Mesendoderm (in vitro differentiated cells): ENCODE data around the gene DISC1.

Experiments used
- DNase-seq: peaks from one replicate; pipeline ENCODE4 v3.0.0; 2013
- H2AK5ac ChIP-seq: 2 replicates; pipeline ENCODE4 v1.6.1; 2013; ENCODE audit warnings: low read length, inconsistent platforms
- H2BK120ac ChIP-seq: 2 replicates; pipeline ENCODE4 v1.6.1; 2013; ENCODE audit warnings: low read depth, mild to moderate bottlenecking, low read length, moderate library complexity, mixed read lengths
- H2BK15ac ChIP-seq: replicated peaks from 2 replicates; pipeline ENCODE4 v1.6.1; 2013; ENCODE audit warnings: low read depth, mild to moderate bottlenecking, moderate library complexity
- H2BK5ac ChIP-seq: 2 replicates; pipeline ENCODE4 v1.6.1; 2013; ENCODE audit warnings: low read length, inconsistent platforms
- H3K18ac ChIP-seq: 2 replicates; pipeline ENCODE4 v1.6.1; 2013; ENCODE audit warnings: mild to moderate bottlenecking, low read length, mixed read lengths
- H3K23ac ChIP-seq: one replicate; pipeline ENCODE4 v1.6.1; 2013; ENCODE audit warnings: low read length
- H3K27ac ChIP-seq: 2 replicates; pipeline ENCODE4 v1.5.1; 2013; ENCODE audit warnings: low read depth, mild to moderate bottlenecking, inconsistent platforms, low read length, moderate library complexity
- H3K27me3 ChIP-seq: 2 replicates; pipeline ENCODE4 v1.6.1; 2013; ENCODE audit warnings: low read length, control low read depth, mild to moderate bottlenecking, inconsistent platforms; ENCODE audit not compliant: insufficient read depth, poor library complexity
- H3K36me3 ChIP-seq: 2 replicates; pipeline ENCODE4 v1.6.1; 2013; ENCODE audit warnings: low read length, inconsistent platforms; ENCODE audit not compliant: control insufficient read depth, insufficient read depth
- H3K4ac ChIP-seq: one replicate; pipeline ENCODE4 v1.6.1; 2013; ENCODE audit warnings: low read depth, mild to moderate bottlenecking, low read length, moderate library complexity
- H3K4me1 ChIP-seq: 2 replicates; pipeline ENCODE4 v1.6.1; 2013; ENCODE audit warnings: low read depth, low read length, inconsistent platforms; ENCODE audit not compliant: control insufficient read depth
- H3K4me2 ChIP-seq: 2 replicates; pipeline ENCODE4 v1.6.1; 2013; ENCODE audit warnings: low read length
- H3K4me3 ChIP-seq: 2 replicates; pipeline ENCODE4 v1.5.1; 2013; ENCODE audit warnings: mild to moderate bottlenecking, low read length
- H3K56ac ChIP-seq: one replicate; pipeline ENCODE4 v1.6.1; 2013; ENCODE audit warnings: low read length
- H3K79me1 ChIP-seq: 2 replicates; pipeline ENCODE4 v1.6.1; 2013; ENCODE audit warnings: low read length, inconsistent platforms
- H3K79me2 ChIP-seq: 2 replicates; pipeline ENCODE4 v1.6.1; 2013; ENCODE audit warnings: mild to moderate bottlenecking, low read length; ENCODE audit not compliant: control insufficient read depth, insufficient read depth
- H3K9ac ChIP-seq: 2 replicates; pipeline ENCODE4 v1.6.1; 2013; ENCODE audit warnings: low read length, inconsistent platforms
- H4K5ac ChIP-seq: one replicate; pipeline ENCODE4 v1.6.1; 2013; ENCODE audit warnings: low read length
- H4K8ac ChIP-seq: one replicate; pipeline ENCODE4 v1.6.1; 2013; ENCODE audit warnings: low read depth, mild to moderate bottlenecking, control low read depth, low read length, moderate library complexity
- WGBS: extraction: QIAGEN DNeasy Blood & Tissue Kit; methylation state at CpG from one replicate; pipeline ENCODE4 v1.1.7; 2013; ENCODE audit warnings: low lambda C conversion rate, missing lambda C conversion rate; ENCODE audit not compliant: insufficient coverage; ENCODE audit errors: extremely low coverage; 5-methylcytosine and 5-hydroxymethylcytosine counted together

The DISC1 gene

GRCh38 chr1:231594123-231594522, 32.5 kb upstream of the DISC1 start:
- Histone ChIP-seq H3K4me3 (no peak overlapping the region), H3K4ac (no peak overlapping the region), H2AK5ac (no peak overlapping the region), H4K8ac (no peak overlapping the region), H3K4me1 (no peaks in the 10 kb centered on the region), H3K23ac (no peak overlapping the region), H2BK15ac (no peak overlapping the region), H2BK5ac (no peak overlapping the region), H3K27ac (no peak overlapping the region), H2BK120ac (no peak overlapping the region), H3K27me3 (no peaks in the 10 kb centered on the region), H3K79me1 (no peaks in the 10 kb centered on the region), H4K5ac (no peak overlapping the region), H3K9ac (no peak overlapping the region), H3K18ac (no peak overlapping the region), H3K36me3 (no peaks in the 10 kb centered on the region), H3K4me2 (no peak overlapping the region), H3K79me2 (no peaks in the 10 kb centered on the region), H3K56ac (no peak overlapping the region)
- no peak for DNase-seq
- WGBS: no CpG with 5 or more reads among the region's 2 CpGs

GRCh38 chr1:231594749-231595148, 31.8 kb upstream of the DISC1 start:
- H3K9ac ChIP-seq: no peak overlapping the region
- H3K36me3 ChIP-seq: no peaks in the 10 kb centered on the region
- H2BK120ac ChIP-seq: no peak overlapping the region
- no peak overlapping the region for H3K56ac ChIP-seq
- H3K27ac ChIP-seq: no peak overlapping the region
- no peak overlapping the region for H3K18ac ChIP-seq
- H2AK5ac ChIP-seq: no peak overlapping the region
- H3K4me1 ChIP-seq: no peaks in the 10 kb centered on the region
- H4K8ac ChIP-seq: no peak overlapping the region
- no peak overlapping the region for H3K4me3 ChIP-seq
- no peak overlapping the region for H2BK5ac ChIP-seq
- no peak for DNase-seq
- no peak overlapping the region for H3K4ac ChIP-seq
- H3K4me2 ChIP-seq: no peak overlapping the region
- no peaks in the 10 kb centered on the region for H3K27me3 ChIP-seq
- H3K23ac ChIP-seq: no peak overlapping the region
- H3K79me1 ChIP-seq: no peaks in the 10 kb centered on the region
- H2BK15ac ChIP-seq: no peak overlapping the region
- no peak overlapping the region for H4K5ac ChIP-seq
- no CpG with 5 or more reads among the region's 4 CpGs for WGBS
- H3K79me2 ChIP-seq: no peaks in the 10 kb centered on the region

- no CpG with 5 or more reads among the region's 5 CpGs for WGBS
- Histone ChIP-seq H2BK120ac (no peak overlapping the region), H3K4me3 (no peak overlapping the region)
Measured at GRCh38 chr1:231596337-231596791, 30.2 kb upstream of the DISC1 start.

DNA sequence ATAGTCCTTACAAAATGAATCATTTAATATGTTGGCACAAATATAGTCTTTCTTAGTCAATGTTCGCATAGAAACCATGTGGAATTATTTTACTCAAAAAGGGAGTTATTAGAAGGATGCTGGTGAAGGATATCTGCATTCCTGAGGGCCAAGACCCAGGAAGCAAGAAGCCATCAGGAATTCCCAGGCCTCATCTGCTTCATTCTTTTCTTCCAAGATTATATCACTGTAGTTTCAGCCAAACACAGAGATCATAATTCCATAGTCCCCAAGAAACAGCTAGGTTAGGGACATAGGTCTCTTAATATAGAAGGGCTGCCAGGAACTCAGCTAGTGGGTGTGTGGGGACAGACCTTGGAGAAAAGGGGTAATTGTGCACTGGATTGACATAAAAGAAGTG, 28.6 kb upstream of the DISC1 start:
- H3K4me3 ChIP-seq: no peak overlapping the region
- no peak overlapping the region for H2BK5ac ChIP-seq
- H3K79me2 ChIP-seq: no peaks in the 10 kb centered on the region
- no peak overlapping the region for H3K18ac ChIP-seq
- no peak overlapping the region for H3K9ac ChIP-seq
- H3K56ac ChIP-seq: no peak overlapping the region
- no peaks in the 10 kb centered on the region for H3K36me3 ChIP-seq
- no peak overlapping the region for H4K8ac ChIP-seq
- no peak overlapping the region for H2AK5ac ChIP-seq
- H2BK15ac ChIP-seq: no peak overlapping the region
- H3K4me1 ChIP-seq: no peaks in the 10 kb centered on the region
- no peak overlapping the region for H3K27ac ChIP-seq
- H3K79me1 ChIP-seq: no peaks in the 10 kb centered on the region
- no peaks in the 10 kb centered on the region for H3K27me3 ChIP-seq
- H3K23ac ChIP-seq: no peak overlapping the region
- no peak overlapping the region for H3K4ac ChIP-seq
- no peak overlapping the region for H2BK120ac ChIP-seq
- no peak overlapping the region for H4K5ac ChIP-seq
- no peak for DNase-seq
- no peak overlapping the region for H3K4me2 ChIP-seq
- no CpG with 5 or more reads among the region's 1 CpG for WGBS

More at GRCh38 chr1:231596337-231596791, 30.2 kb upstream of the DISC1 start:
- Histone ChIP-seq H2BK15ac (no peak overlapping the region), H4K5ac (no peak overlapping the region), H3K9ac (no peak overlapping the region), H3K36me3 (no peaks in the 10 kb centered on the region), H3K18ac (no peak overlapping the region), H3K4me2 (no peak overlapping the region), H3K27me3 (no peaks in the 10 kb centered on the region), H2BK5ac (no peak overlapping the region), H3K4ac (no peak overlapping the region), H3K4me1 (no peaks in the 10 kb centered on the region), H3K56ac (no peak overlapping the region), H3K79me1 (no peaks in the 10 kb centered on the region), H3K23ac (no peak overlapping the region), H3K79me2 (no peaks in the 10 kb centered on the region), H4K8ac (no peak overlapping the region), H3K27ac (no peak overlapping the region), H2AK5ac (no peak overlapping the region)
- peak; percentile 6 for DNase-seq

- no peak overlapping the region for H2AK5ac ChIP-seq
- WGBS: no CpG with 5 or more reads among the region's 7 CpGs
- H3K79me1 ChIP-seq: no peaks in the 10 kb centered on the region
- H3K4me3 ChIP-seq: no peak overlapping the region
- no peak overlapping the region for H2BK120ac ChIP-seq
- no peaks in the 10 kb centered on the region for H3K36me3 ChIP-seq
- H3K27ac ChIP-seq: no peak overlapping the region
- no peak overlapping the region for H4K5ac ChIP-seq
- H3K4ac ChIP-seq: no peak overlapping the region
- no peak overlapping the region for H4K8ac ChIP-seq
- H2BK5ac ChIP-seq: no peak overlapping the region
- no peak overlapping the region for H3K9ac ChIP-seq
- H2BK15ac ChIP-seq: no peak overlapping the region
- H3K23ac ChIP-seq: no peak overlapping the region
- DNase-seq: no peak
- no peak overlapping the region for H3K56ac ChIP-seq
- H3K18ac ChIP-seq: no peak overlapping the region
- H3K79me2 ChIP-seq: no peaks in the 10 kb centered on the region
- no peaks in the 10 kb centered on the region for H3K27me3 ChIP-seq
- H3K4me2 ChIP-seq: no peak overlapping the region
- peaks cover 3% of the 10 kb centered on the region for H3K4me1 ChIP-seq
Measured at GRCh38 chr1:231600458-231600976, 26.1 kb upstream of the DISC1 start.
